Stimulated activated CD8-positive, alpha-beta memory T cell treated with anti-CD3 and anti-CD28 coated beads, Interleukin-7, amount 100 ng/mL, for 24 hours (primary cell): Measurements from ENCODE around the gene CYP2W1.

ENCODE experiments used
- DNase-seq: peaks from one replicate; pipeline ENCODE4 v3.0.0-alpha.2; 2020; ENCODE audit warnings: low read depth

Gene CYP2W1

GRCh38 chr7:1016577-1017531, 33.9 kb downstream of the CYP2W1 start:
- DNase-seq: no peak

DNA sequence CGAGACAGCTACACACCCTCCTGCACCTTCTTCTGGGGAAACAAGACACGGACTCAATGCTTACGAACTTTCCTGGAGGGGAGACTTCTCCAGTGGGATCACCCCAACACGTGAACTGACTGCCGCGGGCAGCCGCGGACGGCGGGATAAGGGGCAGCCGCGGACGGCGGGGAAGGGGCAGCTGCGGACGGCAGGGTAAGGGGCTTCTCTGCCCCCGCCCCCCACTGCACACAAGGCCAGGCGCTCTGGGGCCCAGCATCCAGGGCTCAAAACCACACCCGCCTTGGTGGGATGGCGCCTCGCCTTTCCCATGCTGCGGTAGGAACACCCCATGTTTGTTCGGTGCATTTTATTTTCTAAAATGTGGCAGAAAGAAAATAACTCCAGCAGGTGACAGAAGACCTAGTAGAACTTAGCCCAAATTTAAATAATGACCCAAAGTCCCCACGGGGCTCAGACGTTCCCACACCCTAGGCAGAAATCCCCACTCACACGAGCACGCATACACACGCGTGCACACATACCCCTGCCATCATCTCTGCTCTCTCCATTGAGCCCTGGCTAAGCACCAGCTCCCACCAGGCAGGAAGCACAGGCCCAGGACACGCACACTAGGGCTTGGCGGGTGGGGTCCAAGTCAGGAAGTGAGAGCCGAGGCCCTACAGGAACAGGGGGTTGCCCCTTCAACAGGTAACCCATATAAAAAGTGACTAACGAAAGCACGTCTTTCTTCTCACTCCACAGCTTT, 34.8 kb downstream of the CYP2W1 start:
- no peak for DNase-seq

GRCh38 chr7:1018334-1018695, 35.3 kb downstream of the CYP2W1 start:
- DNase-seq: no peak

GRCh38 chr7:1019255-1019785, 36.3 kb downstream of the CYP2W1 start:
- no peak for DNase-seq

GRCh38 chr7:1019789-1020610, 37.0 kb downstream of the CYP2W1 start:
- no peak for DNase-seq

- no peak for DNase-seq
These were observed 37.9 kb downstream of the CYP2W1 start for GRCh38 chr7:1020849-1021251.

DNA sequence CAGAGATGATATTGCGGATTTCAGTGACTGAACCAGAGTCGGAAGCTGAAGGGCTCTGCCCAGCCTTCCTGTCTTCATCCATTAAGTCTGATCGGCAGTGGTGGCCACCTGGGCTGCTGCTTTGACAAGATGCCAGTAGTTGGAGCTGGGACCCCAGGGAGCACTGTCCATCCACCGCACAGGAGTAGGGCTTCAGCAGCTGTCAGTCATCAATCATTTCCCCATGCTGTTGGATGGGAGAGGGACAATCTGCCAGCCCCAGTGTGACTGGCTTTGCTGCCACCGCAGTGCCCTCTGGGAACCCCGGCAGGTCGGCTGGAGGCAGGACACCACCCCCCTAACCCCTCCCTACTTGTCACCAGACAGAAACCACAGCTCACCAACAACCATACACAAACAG, 38.4 kb downstream of the CYP2W1 start:
- DNase-seq: no peak

DNA sequence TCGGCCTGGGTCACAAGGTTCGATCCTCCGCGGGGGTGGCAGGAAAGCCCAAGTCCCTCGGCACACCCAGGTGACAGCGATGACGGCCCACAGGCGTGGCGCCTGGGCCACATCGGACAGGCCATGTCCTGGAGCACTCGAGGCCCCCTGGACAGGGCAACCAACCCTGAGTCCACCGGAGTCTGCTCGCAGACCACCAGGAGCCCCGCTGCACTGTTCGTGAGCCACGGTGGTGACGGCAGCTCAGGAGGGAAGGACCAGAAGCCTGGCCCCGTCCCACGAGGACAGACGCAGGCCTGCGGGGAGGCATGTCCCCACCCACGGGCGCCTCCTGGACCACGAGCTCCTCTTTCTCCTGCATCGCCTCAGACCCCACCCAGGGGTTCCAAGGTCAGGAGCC, 39.0 kb downstream of the CYP2W1 start:
- DNase-seq: no peak

DNA sequence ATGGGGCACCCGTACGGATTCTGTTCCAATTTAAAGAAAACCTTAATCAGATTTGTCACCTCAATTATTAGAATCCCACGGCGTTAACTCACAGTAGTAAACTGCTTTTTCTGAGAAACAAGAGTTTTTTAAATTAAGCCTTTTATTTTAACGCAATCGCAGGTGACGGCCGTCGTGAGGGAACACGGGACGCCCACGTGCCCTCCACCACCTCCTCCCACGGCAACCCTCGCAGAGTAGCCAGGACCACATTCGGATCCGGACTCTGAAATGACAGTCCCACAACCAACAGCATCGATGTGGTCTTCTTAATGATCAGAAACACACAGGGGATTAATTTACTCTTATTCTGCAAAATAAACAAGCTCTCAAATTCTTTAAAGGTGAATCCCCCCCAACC, 39.4 kb downstream of the CYP2W1 start:
- no peak for DNase-seq

DNA sequence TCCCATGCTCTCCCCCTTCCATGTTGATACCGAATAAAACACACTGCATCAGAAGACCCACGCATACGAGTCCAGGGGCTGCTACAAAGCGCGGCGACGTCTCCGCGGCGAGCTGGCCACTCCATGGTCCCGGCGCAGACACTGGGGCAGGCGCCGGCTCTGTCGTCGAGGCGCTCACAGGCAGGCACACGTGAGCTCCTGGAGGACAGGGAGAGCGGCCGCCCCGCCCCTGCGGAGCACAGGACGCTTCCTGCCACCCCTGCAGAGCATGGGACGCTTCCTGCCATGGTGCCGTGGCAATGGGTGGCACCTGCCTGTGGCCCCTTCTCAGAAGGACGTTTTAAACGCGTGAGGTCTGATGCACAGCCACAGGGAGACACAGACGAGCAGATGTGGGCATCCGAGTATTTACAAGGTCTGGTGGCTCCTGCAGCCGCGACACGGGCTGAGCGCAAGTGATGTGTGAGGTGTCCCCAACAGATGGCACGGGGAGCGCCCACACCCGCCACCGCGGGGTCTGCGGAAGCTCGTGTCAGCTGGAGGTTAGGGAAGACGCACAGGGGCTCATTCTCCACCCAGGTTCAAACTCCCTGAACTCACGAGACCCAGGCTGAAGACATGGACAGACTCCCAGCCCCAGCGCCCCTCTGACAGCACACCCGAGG, 40.0 kb downstream of the CYP2W1 start:
- DNase-seq: no peak

DNA sequence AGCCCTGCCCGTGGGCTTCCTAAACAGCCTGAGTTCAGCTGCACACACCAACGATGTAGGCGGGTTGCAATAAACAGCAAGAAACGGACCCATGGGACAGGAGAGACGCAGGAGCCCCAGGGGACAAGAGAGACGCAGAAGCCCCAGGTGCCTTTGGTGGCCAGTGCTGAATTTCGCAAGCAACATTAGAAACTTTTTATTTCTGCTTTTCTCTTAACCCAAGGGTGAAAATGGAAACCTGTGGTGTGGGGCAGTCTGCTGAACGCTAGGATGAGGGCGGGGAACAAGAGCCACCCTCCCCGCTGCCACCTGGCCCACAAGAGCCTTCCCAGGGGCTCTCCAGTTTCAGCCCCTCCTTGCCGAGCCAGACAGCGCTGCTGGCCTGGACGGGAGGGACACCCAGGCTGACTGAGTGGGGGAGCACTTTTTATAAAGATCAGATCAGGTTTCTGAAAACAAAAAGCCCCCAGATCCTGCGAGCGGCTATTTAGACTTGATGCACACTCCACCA, 41.4 kb downstream of the CYP2W1 start:
- no peak for DNase-seq

DNA sequence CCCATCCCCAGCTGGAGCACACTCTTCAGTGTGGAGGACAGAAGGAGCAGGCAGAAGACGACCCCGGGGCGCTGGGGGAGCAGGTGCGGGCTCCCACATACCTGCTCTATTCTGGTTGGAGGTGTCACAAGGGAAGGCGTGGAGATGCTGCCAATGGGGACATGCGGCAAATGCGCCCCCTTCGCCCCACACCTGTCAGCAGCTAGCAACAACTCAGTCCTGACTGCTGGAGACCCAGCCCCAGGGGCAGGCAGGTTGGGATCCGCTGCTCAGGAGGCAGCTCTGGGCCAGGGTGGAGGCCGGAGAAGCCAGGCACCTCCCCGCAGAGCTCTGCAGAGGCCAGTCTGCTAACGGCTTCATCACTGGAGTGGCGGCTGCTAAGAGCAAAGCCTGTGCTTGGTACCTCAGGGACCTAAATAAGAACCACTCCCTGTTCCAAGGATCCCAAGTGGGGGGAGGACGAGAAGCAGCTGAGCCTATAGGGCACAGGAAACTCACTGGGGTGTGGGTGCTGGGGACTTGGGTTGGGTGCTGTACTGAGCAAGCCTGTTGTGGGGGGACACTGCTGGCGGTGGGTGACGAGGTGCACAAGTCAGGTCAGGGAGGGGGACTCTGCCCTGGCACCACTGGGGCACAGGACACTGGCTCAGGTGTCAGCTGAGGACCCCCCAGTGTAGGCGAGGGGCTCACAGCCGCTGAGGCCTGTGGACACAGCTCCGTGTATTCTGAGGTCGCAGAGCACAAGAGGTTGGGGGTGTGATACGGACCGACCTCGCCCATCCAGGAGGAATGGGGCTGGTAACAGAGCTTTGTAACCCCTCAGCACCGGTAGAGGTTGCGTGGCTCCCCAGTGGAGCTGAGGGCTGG, 42.1 kb downstream of the CYP2W1 start:
- no peak for DNase-seq

DNA sequence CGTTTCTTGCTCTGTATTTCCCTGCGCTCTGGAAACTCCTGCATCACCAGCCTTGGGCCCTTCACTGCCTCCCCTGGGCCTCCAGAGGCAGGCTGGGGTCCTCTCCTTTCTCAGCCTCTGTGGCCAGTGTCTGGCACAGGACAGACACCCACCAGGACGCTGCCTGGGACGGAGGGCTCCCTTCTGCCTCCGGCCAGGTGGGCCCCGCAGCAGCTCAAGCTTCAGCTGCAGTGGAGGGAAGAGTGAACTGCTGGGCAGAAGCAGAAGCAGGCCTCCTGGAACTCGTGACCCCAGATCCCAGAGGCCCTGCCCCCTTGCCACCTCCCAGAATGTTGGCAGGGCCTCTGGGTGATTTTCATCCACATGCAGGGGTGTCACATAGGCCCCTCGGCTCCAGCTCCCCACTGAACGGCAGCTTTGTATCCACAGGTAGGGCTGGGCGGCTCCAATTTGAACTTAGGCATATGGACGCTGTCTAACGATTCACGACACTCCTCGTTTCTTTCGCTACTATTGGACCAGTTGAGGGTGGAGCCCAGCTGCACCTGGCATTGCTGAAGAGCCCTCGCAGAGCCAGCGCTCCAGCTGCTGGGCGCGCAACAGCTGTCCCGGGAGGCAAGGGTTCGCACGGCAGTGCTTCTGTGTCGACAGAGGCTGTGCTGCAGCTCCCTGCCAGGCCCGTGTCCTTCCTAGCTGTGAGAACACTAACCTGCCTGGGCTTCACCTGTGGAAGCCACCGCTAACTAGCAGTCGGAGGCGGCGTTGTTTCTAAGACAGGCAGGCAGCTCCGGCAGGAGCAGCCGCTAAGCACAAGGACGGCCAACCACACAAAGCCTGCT, 43.0 kb downstream of the CYP2W1 start:
- no peak for DNase-seq

DNA sequence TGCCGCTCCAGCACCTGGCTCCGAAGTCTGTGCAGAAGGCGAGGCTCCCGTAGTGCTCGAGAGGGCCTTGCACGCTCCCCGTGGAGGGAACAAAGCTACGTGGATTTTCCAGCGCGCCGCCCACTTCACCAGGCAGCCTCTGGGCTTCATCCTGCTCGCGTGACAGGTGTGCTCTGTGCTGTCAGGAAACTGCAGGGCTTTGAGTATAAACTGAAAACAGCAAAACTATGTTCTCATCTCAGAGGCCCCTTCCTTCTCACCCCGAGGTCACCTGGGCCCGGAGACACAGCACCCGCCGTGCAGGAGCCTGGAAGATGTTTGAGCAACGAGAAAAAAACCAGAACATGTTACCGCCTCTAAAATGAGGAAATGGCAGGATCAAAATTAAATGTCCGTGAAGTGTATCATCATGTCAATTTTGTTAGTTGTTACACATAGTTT, 43.8 kb downstream of the CYP2W1 start:
- no peak for DNase-seq

DNA sequence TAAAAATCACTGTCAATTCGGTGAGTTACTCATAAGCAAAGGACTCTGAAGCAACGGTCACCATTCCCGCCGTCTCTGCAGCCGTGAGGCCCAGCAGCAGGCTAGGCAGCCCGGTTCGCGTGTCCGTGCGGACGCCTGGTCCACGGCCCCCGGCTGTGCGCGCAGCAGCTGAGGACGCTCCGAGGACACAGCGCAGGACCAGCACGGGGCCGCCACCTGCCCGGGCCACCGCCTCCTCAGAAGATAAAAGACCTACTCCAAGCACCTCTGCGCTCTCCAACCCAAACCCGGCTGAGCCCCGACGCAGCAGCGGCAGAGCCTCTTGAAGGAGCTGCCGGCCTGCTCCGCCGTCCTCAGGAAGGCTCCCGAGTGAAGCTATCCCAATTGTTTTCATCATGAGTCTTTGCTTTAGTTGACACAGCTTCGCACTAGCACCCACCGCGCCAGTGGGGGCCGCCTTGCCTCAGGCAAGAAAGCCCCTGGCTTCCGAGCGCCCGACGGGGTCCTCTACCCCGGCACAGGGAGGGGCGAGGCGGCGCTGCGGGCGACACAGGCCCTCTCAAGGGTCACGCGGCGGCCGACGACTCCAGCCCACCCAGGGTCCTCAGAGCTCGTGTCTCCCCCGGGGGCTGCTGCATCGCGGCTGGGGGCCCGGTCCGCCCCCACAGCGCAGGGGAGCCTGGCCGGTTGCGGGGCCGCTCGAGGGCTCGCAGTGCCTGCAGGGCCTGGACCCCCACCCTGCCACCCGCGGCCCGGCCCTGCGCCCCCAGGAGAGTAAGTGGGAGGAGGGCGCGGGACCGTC, 44.5 kb downstream of the CYP2W1 start:
- DNase-seq: no peak

DNA sequence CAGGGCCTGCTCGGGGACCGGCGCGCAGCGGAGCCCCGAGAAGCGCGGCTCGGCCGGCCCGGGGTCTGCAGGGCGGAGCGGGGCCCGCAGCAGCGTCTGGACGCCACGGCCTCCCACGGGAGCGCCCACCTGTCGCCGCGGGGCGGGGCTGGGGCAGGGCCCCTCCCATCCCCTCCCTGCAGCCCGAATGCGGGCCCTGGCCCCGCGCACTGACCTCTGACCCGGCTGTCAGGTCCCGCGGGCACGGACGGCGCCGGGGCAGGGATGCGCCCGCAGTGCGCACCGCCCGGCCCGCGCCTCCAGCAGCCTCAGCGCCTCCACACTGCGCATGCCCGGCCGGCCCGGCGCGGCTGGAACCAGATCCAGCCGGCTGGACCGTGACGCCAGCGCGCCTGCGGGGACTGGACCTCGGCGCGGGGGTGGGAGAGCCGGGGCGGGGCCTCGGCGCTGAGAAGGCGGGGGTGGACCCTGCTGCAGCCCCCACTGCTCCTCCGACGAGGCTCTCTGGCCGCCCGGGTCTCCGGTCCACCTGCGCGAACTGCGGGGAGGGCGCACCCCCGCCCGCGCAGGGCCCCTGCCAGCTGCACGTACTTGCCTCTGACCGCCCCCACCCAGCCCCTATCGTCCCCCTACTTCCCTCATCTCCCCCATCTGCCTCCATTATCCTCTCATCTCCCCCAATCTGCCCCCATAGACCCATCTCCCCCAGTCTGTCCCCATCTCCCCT, 45.2 kb downstream of the CYP2W1 start:
- DNase-seq: peak; percentile 68

DNA sequence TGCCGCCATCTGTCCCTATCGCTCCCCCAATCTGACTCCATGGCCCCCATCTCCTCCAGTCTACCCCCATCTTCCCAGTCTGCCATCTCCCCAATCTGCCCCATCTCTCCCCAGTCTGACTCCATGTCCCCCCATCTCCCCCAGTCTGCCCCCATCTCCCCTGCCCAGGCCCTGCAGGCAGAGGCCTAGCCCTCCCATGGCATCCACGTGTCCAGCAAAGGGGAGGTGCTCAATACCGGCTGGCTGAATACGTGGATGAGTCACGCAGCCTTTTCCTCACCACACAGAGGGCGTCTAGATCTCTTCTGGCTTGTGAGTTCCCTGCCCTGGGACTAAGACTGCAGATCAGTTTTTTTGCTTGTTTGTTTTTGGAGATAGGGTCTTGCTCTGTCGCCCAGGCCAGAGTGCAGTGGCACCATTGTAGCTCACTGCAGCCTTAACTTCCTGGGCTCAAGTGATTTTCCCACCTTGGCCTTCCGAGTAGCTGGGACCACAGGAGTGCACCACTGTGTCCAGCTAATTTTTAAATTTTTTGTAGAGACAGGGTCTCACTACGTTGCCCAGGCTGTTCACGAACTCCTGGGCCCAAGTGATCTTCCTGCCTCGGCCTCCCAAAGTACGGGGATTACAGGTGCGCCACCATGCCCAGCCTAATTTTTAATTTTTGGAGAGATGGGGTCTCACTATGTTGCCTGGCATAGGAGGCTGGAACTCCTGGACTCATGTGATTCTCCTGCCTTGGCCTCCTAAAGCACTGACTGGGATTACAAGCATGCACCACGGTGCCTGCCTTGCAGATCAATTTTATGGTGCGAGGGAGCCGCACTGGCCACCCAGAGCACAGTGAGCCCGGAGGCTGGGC, 46.0 kb downstream of the CYP2W1 start:
- DNase-seq: peak; percentile 36
